PC-9 (cell line): ENCODE measurements around the gene ITCH.

Experiments
- CTCF ChIP-seq: fragments of 200-600 bp; sonication (generic); conservative IDR thresholded peaks from 2 replicates; pipeline ENCODE4 v1.6.1; 2017; ENCODE audit warnings: mixed run types, antibody characterized with exemption, mild to moderate bottlenecking, moderate library complexity
- EZH2 ChIP-seq: fragments of 200-600 bp; sonication (generic); IDR thresholded peaks from 2 replicates; pipeline ENCODE4 v1.8.0; 2017; ENCODE audit warnings: antibody characterized with exemption, low read depth

- TF ChIP-seq CTCF (no peak), EZH2 (no peak)
Observed at GRCh38 chr20:34385464-34385863, 22.4 kb downstream of the ITCH start.
